ENCODE data around the gene EFNA5. TPM values are rescaled to one million over a fixed set of nuclear protein-coding genes. Genes with fewer than 3 reads are reported as not detected.

EFNA5 gene
- total and polyA plus RNA-seq, 2 of the 8 experiments (the other 6 are each of a cell fraction or from before 2014, with no cell fraction given): 9.6 to 21.8 TPM

DNA sequence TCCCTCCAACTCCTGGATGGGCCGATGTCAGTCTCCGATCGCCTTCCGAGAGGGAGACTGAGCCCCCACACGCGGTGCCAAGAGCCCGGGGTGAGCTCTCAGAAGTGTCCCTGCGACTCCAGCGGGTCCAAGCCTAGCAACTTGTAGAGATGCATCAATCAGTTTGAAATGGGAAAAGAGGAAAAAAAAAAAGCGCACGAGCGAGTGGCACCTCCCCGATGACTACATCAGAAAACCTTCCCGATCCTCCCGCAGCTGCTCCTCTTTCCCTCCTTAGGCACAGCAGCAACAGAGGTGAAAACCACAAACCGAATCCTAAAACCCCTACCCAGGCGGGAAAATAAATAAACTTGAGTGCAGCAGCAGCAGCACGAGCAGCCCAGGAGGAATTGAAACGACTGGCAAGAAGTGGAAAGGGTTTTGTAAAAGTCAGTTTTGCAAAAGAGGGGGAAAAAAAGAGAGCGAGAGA is 1.0 kb upstream of the EFNA5 start:
- no peaks in the 10 kb centered on the region for H4K20me1 ChIP-seq (replicated peaks in 1 of 2; ENCODE audit: control insufficient read depth in 1 of 2, insufficient read depth in 2 of 2, low read length in 2 of 2)
- no peak overlapping the region for H3K23ac ChIP-seq (ENCODE audit: insufficient read length)
- FAIRE-seq: no peak
- no peak overlapping the region for H2BK20ac ChIP-seq (ENCODE audit: low read length)
- no peak overlapping the region for H3K27ac ChIP-seq (ENCODE audit: low read depth, low read length)
- H3K56ac ChIP-seq (replicated peaks; ENCODE audit: insufficient read length, low read depth, low read length): peak overlapping the region; percentile 56
- no peaks in the 10 kb centered on the region for H3K9me3 ChIP-seq (ENCODE audit: insufficient read depth in 2 of 2, low read depth in 1 of 2, low read length in 1 of 2)
- DNase-seq (ENCODE audit: low read depth in 1 of 2, low spot score in 2 of 2): peak in 1 of 2 experiments; percentile 76
- peak overlapping the region; percentile 64 for H3K4ac ChIP-seq (replicated peaks; ENCODE audit: insufficient read length, low read depth, low read length)
- peak overlapping the region; percentile 77 to 93 (median 86) for H3K4me3 ChIP-seq (ENCODE audit: extremely low read depth in 1 of 4, insufficient read depth in 2 of 4, low read depth in 3 of 4, low read length in 4 of 4)
- POLR2A ChIA-PET (ENCODE audit: partially characterized antibody): interaction anchor here (0.7 to 1.0 kb wide), 3 partner anchors 8 to 687 kb away, joined by 3 read pairs; no protein-coding TSS in a partner anchor
- WGBS, 2 experiments (ENCODE audit: extremely low coverage in 1 of 2, insufficient coverage in 1 of 2, insufficient read length in 1 of 2, insufficient replicate concordance in 2 of 2, low coverage in 1 of 2, low lambda C conversion rate in 2 of 2, missing lambda C conversion rate in 1 of 2): 1% methylated on average over 16 of the region's 20 CpGs; no CpG with 5 or more reads in 1 of the 2 experiments
- peak overlapping the region; percentile 44 for H4K91ac ChIP-seq (replicated peaks; ENCODE audit: insufficient read length, low read length)
- no peak overlapping the region for H2BK5ac ChIP-seq (ENCODE audit: low read depth, low read length)
- H2BK15ac ChIP-seq (ENCODE audit: low read length): no peak overlapping the region
- peak overlapping the region; percentile 44 for H4K5ac ChIP-seq (ENCODE audit: insufficient read length, low read depth, low read length)
- H3K79me1 ChIP-seq (ENCODE audit: low read depth, low read length): no peaks in the 10 kb centered on the region
- H3K9ac ChIP-seq (replicated peaks in 1 of 4; ENCODE audit: extremely low read depth in 1 of 4, low read depth in 3 of 4, low read length in 3 of 4): peak overlapping the region in 3 of 4 experiments; percentile 20 to 40 (median 34); a peak in 5 of 7 replicates
- H3K4me2 ChIP-seq (ENCODE audit: insufficient read depth in 1 of 2, low read depth in 2 of 2, low read length in 2 of 2): peak overlapping the region; percentile 97 to 98
- peaks cover 0 to 3% (median 2%) of the 10 kb centered on the region in 4 experiments; a peak in 4 of 7 replicates for H3K4me1 ChIP-seq (replicated peaks in 1 of 4; ENCODE audit: control insufficient read depth in 3 of 4, insufficient read depth in 4 of 4, low read length in 3 of 4)
- H3K27me3 ChIP-seq (replicated peaks in 1 of 4; ENCODE audit: control insufficient read depth in 3 of 4, extremely low read depth in 1 of 4, insufficient read depth in 3 of 4, low read length in 3 of 4): peaks cover 0 to 14% (median 5%) of the 10 kb centered on the region in 4 experiments; a peak in 4 of 7 replicates
- H2AFZ ChIP-seq (ENCODE audit: low read length): no peak overlapping the region
- H3K14ac ChIP-seq (ENCODE audit: insufficient read length): no peak overlapping the region
- H2BK12ac ChIP-seq (ENCODE audit: low read depth, low read length): no peak overlapping the region
- peaks cover 0 to 24% of the 10 kb centered on the region in 2 experiments; a peak in 2 of 4 replicates for H3K79me2 ChIP-seq (ENCODE audit: control insufficient read depth in 1 of 2, insufficient read depth in 2 of 2, low read length in 2 of 2)
- peak overlapping the region; percentile 85 for H3K18ac ChIP-seq (ENCODE audit: extremely low read depth, low read length)
- no peak overlapping the region; the same call in 1 of the 2 replicates for H4K8ac ChIP-seq (ENCODE audit: extremely low read depth, insufficient read depth, low read length)
- no peak overlapping the region for H2AK5ac ChIP-seq (ENCODE audit: low read depth, low read length)
- peak overlapping the region; percentile 69 for H2BK120ac ChIP-seq (replicated peaks; ENCODE audit: low read depth, low read length)
- H3K23me2 ChIP-seq (ENCODE audit: low read depth, low read length): peaks cover 31% of the 10 kb centered on the region
- CTCF ChIA-PET (ENCODE audit: partially characterized antibody): no interaction called here
- H3K36me3 ChIP-seq (ENCODE audit: control insufficient read depth in 2 of 4, insufficient read depth in 4 of 4, low read length in 3 of 4): no peaks in the 10 kb centered on the region
- TF ChIP-seq, protein P1, sequence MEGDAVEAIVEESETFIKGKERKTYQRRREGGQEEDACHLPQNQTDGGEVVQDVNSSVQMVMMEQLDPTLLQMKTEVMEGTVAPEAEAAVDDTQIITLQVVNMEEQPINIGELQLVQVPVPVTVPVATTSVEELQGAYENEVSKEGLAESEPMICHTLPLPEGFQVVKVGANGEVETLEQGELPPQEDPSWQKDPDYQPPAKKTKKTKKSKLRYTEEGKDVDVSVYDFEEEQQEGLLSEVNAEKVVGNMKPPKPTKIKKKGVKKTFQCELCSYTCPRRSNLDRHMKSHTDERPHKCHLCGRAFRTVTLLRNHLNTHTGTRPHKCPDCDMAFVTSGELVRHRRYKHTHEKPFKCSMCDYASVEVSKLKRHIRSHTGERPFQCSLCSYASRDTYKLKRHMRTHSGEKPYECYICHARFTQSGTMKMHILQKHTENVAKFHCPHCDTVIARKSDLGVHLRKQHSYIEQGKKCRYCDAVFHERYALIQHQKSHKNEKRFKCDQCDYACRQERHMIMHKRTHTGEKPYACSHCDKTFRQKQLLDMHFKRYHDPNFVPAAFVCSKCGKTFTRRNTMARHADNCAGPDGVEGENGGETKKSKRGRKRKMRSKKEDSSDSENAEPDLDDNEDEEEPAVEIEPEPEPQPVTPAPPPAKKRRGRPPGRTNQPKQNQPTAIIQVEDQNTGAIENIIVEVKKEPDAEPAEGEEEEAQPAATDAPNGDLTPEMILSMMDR (IDR thresholded peaks at IDR 0.05; ENCODE audit: control extremely low read depth in 1 of 3, insufficient read depth in 1 of 3, low read depth in 1 of 3, low read length in 3 of 3): no peak
- no peak for TF ChIP-seq RNF2 (IDR thresholded peaks at IDR 0.05; ENCODE audit: borderline replicate concordance, low read depth, low read length, missing control alignments, poor library complexity, severe bottlenecking)
- TF ChIP-seq RXRA (IDR thresholded peaks at IDR 0.05; ENCODE audit: insufficient read depth, low read depth, low read length): no peak
- TF ChIP-seq HDAC2 (IDR thresholded peaks at IDR 0.05; ENCODE audit: borderline replicate concordance in 1 of 2, low read depth in 2 of 2, low read length in 2 of 2): no peak
- no peak for TF ChIP-seq SUZ12 (IDR thresholded peaks at IDR 0.05; ENCODE audit: low read length)
- TF ChIP-seq RAD21 (IDR thresholded peaks at IDR 0.05 in 1 of 2, conservative IDR thresholded peaks at IDR 0.05 in 1 of 2; ENCODE audit: low read depth in 2 of 2, low read length in 2 of 2): 0 out of 4 replicates have a peak, but pooled peaks have one; percentile 0
- no peak for TF ChIP-seq NRF1 (IDR thresholded peaks at IDR 0.05; ENCODE audit: low read depth, low read length)
- TF ChIP-seq, protein P2, sequence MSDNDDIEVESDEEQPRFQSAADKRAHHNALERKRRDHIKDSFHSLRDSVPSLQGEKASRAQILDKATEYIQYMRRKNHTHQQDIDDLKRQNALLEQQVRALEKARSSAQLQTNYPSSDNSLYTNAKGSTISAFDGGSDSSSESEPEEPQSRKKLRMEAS (IDR thresholded peaks at IDR 0.05): peak; percentile 34; the same call in 1 of the 2 replicates

Measured in H1 (cell line).